ENCODE data around the gene IQSEC1.

IQSEC1 gene

GRCh38 chr3:12948891-12949711 is 124.1 kb downstream of the IQSEC1 start:
- DNase-seq = no peak

GRCh38 chr3:12948371-12948770 is 124.9 kb downstream of the IQSEC1 start:
- no peak for DNase-seq

DNA sequence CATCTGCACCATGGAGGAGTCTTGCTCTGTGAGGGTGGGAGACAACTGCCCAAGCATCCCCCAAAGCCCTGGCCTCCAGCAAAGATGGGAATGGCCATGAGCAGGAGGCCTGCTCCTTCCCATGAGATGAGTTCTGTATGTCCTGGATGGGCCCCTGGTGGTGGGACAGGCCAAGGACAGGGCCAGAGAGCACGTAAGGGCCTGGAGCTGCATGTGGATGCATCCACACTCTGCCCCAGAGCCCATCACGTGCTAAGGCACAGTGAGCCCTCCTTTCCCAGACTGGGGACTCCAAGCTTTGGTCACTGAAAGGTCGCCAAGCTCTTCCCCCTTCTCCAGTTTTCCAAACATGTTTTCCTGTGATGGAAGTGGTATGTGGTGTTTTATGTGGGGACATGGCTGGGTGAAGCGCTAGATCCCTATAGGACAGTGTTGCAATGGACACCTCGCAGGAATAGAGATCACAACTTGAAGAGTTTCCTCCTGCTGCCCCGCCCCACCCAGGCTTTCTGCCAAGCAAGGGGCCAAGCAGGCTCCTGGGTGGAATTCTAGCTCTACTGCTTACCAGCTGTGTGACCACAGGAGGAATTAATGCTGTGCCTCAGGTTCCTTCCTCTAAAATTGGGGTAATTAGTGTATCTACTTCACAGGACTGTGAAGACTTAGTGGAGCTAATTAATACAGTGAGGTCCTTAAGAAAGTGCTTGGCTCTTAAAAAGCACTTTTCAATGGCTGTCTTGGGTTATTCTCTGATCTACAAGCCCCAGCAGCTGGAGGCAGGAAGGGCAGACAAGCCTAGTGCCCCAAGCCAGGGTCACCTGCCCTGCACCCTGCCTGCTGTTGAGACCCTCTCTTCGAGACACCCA is 125.5 kb downstream of the IQSEC1 start:
- no peak for DNase-seq

GRCh38 chr3:12946649-12947316 is 126.4 kb downstream of the IQSEC1 start:
- DNase-seq = no peak

- DNase-seq = no peak
These were observed 127.0 kb downstream of the IQSEC1 start for GRCh38 chr3:12946251-12946648.

GRCh38 chr3:12944849-12945248 is 128.4 kb downstream of the IQSEC1 start:
- no peak for DNase-seq

- DNase-seq = no peak
These were observed 128.8 kb downstream of the IQSEC1 start for GRCh38 chr3:12944413-12944812.

GRCh38 chr3:12943124-12944021 is 129.9 kb downstream of the IQSEC1 start:
- DNase-seq = no peak

- DNase-seq = no peak
These were observed 131.7 kb downstream of the IQSEC1 start for GRCh38 chr3:12941495-12942023.

- DNase-seq = no peak
These were observed 132.4 kb downstream of the IQSEC1 start for GRCh38 chr3:12940854-12941253.

DNA sequence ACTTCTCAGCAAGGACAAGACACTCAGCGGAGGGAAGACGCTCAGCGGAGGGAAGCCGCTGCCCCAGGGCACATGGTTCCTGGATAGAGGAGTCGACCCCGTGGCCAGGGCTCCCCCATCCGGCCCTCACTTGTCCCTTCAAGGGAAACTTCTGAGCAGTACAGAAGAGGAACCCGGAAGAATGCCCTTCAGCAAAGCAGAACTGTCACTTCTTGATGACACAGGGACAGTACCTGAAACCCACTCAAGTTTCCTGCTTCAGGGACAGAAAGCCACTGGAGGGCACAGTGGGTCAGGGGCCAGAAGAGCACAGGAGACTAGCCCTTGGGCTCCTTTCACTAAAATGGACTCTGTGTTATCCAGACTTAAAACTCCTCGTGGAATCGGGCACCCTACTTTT is 134.1 kb downstream of the IQSEC1 start:
- DNase-seq = no peak

DNA sequence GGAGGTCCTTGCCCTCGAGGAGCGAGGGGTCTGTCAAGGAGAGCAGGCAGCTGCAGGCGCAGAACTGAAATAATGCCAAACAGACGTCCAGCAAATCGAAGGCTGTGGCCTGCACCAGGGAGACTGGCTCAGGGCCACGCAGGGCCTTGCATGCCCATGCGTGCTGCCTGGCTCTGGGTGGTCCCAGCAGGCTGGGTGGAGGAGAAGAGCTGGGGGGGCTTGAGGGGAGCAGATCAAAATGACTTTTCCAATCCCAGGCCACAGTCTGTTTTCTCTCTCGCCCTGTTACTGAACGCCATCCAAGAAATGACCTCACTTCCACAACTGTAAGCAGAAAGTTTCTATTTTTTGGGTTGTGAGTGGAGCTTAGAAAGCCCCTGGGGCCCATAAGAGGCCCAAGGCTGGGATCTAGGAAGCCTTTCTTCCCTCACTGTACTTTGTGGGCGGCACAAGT is 134.9 kb downstream of the IQSEC1 start:
- no peak for DNase-seq

DNA sequence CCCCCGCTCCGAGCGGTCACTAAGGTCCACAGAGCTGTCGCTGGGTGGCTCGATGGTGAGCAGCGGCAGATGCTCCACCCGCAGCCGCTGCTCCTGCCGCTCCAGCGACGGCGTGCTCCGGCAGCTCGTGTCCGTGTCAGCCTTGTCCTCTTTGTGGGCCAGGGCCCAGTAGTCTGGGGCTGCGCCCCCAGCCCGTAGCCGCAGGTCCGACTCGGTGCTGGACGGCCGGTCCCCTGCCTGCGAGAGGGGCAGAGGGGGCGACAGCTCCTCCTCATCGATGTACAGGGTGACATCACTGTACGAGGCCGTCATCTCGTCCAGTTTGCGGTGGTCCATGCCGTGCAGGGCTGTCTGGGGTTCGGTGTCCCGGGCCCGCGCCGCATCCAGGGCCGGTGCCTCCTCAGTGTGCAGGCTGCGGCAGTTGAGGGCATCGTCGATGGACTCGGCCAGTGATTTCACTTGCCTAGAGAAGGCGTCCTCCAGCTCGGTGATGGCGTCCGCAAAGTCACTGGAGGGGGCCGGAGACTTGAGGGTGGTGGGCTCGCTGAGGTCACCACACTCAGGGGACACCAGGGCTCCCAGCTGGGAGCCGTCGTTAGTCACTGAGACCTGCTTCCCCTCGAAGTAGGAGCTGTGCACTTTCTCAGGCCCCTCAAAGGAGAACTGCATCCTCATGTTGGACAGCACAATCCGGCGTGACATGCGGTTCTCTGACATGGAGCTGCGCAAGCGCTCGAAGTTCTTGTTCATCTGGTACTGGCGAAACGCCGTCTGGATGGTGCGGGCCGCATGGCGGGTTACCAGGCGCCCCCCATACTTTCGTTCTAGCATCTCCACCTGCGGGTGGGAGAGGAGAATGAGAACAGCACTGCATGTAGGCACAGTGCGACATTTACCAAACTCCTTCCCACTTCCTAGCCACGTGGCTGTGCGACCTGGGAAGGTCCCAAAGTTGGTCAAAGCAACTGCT is 137.1 kb downstream of the IQSEC1 start:
- DNase-seq = no peak

- no peak for DNase-seq
These were observed 138.0 kb downstream of the IQSEC1 start for GRCh38 chr3:12935023-12935860.

GRCh38 chr3:12934431-12934830 is 138.8 kb downstream of the IQSEC1 start:
- no peak for DNase-seq

- DNase-seq = no peak
These were observed 139.3 kb downstream of the IQSEC1 start for GRCh38 chr3:12933901-12934300.

- no peak for DNase-seq
These were observed 140.5 kb downstream of the IQSEC1 start for GRCh38 chr3:12932754-12933153.

DNA sequence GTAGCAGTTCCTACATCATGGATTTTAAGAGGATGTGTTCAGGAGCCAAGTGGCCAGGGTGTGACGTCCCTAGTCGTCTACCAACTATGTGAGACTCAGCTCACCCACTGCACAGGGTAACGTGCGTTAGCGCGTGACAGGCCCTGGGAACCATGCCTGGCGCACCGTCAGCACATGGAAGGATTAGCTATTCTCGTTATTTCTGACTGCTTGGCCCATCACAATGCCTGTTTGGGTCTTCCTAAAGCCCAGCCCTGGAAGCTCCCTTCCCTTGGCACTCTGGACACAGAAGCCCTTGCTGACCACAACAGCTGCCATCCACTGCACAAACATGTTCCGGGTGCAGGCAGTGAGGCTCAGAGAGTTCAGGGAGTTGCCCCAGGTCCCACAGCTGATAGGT is 140.9 kb downstream of the IQSEC1 start:
- DNase-seq = no peak

GRCh38 chr3:12931273-12931905 is 141.8 kb downstream of the IQSEC1 start:
- DNase-seq = no peak
